ENCODE data around the gene C1orf216. TPM values are rescaled to one million over a fixed set of nuclear protein-coding genes. Genes with fewer than 3 reads are reported as not detected.
"Not testable (repeated sequence)": the region's sequence is repeated elsewhere in the genome, so short reads cannot be mapped to it uniquely, and the experiment has no call there.

The C1orf216 gene
- total and polyA plus RNA-seq, 2 of the 4 experiments (the other 2 are of a cell fraction): 13.4 to 16.7 TPM

DNA sequence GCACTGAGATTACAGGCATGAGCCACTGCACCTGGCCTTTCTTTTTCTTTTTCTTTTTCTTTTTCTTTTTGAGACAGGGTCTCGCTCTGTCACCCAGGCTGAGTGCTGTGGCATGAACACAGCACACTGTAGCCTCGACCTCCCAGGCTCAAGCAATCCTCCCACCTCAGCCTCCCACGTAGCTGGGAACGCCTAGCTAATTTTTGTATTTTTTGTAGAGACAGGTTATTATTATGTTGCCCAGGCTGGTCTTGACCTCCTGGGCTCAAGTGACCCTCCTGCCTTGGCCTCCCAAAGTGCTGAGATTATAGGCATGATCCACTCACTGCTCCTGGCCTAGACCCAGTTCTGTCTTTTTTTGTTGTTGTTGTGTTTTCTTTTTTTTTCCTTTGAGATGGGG lies 28.6 kb downstream of the C1orf216 start:
- H3K4me1 ChIP-seq (ENCODE audit: control insufficient read depth, insufficient read depth, low read length); H3K27ac ChIP-seq (ENCODE audit: insufficient read depth, low read length); H2BK15ac ChIP-seq (ENCODE audit: low read depth, low read length); CTCF ChIA-PET; H2BK20ac ChIP-seq (ENCODE audit: low read depth, low read length); H3K4me3 ChIP-seq (ENCODE audit: insufficient read depth, low read depth, low read length); H4K8ac ChIP-seq (ENCODE audit: low read depth in 2 of 2, low read length in 2 of 2); ATAC-seq (ENCODE audit: low read depth); H4K91ac ChIP-seq (ENCODE audit: insufficient read depth, low read depth, low read length); H2AFZ ChIP-seq (replicated peaks; ENCODE audit: low read length, poor library complexity); H3K9me1 ChIP-seq (ENCODE audit: insufficient read depth, low read length); POLR2A ChIA-PET (ENCODE audit: unreplicated experiment); H2AK5ac ChIP-seq (ENCODE audit: low read depth, low read length); H3K9me3 ChIP-seq (ENCODE audit: control insufficient read depth, insufficient read depth, low read length); H3K56ac ChIP-seq (ENCODE audit: extremely low read depth, insufficient read depth, low read length); H3K14ac ChIP-seq (replicated peaks; ENCODE audit: low read depth, low read length); H3K23ac ChIP-seq (ENCODE audit: low read depth, low read length); intact Hi-C loops (cut with micrococcal nuclease); H4K20me1 ChIP-seq (ENCODE audit: insufficient read depth, low read length); H3K36me3 ChIP-seq (ENCODE audit: control insufficient read depth, insufficient read depth, low read length); H3K9ac ChIP-seq (ENCODE audit: low read depth, low read length); H2BK120ac ChIP-seq (ENCODE audit: low read depth, low read length); in situ Hi-C loops (cut with MboI; ENCODE audit: low sequenced_read_pairs); dilution Hi-C loops (cut with HindIII; ENCODE audit: low sequenced_read_pairs, unreplicated experiment); H3K18ac ChIP-seq (ENCODE audit: low read depth, low read length); H3K4ac ChIP-seq (ENCODE audit: low read depth, low read length); H3K79me1 ChIP-seq (ENCODE audit: low read depth in 1 of 2, low read length in 2 of 2); H2BK5ac ChIP-seq (ENCODE audit: low read depth, low read length, poor library complexity, severe bottlenecking); H4K5ac ChIP-seq (ENCODE audit: low read depth, low read length); BruUV-seq (replicated peaks); H2AK9ac ChIP-seq (replicated peaks; ENCODE audit: low read depth, low read length, poor library complexity); H3K4me2 ChIP-seq (ENCODE audit: low read depth, low read length); DNase-seq: not testable (repeated sequence)
- H3K27me3 ChIP-seq (ENCODE audit: control insufficient read depth, insufficient read depth, low read length): peaks cover 30% of the 10 kb centered on the region
- WGBS, 2 experiments (ENCODE audit: extremely low coverage in 2 of 2, insufficient read length in 1 of 2): no CpG with 5 or more reads among the region's 4 CpGs
